Glomerular visceral epithelial cell (primary cell): ENCODE data around the gene PLSCR3.
A peak's percentile ranks its signal among the peaks of the same experiment; 100 is the strongest.
"Not testable (repeated sequence)": the region's sequence is repeated elsewhere in the genome, so short reads cannot be mapped to it uniquely, and the experiment has no call there.

Source experiments
- DNase-seq: peaks from one replicate; pipeline ENCODE4 v3.0.0-alpha.2; 2016; ENCODE audit errors: extremely low spot score

PLSCR3 gene

GRCh38 chr17:7380855-7381683 is 13.3 kb downstream of the PLSCR3 start, which contains the start of gene TNK1:
Gene TNK1 (plus strand): TSS chr17:7381089. CDS start chr17:7382927, 1,838 bp downstream.
- peak; percentile 58 for DNase-seq

- DNase-seq, result peak; percentile 15
These were observed 14.0 kb downstream of the PLSCR3 start for GRCh38 chr17:7380321-7380720.

- no peak for DNase-seq
These were observed 15.2 kb downstream of the PLSCR3 start for GRCh38 chr17:7379134-7379533.

GRCh38 chr17:7374353-7374752 is 20.0 kb downstream of the PLSCR3 start:
- no peak for DNase-seq

GRCh38 chr17:7370853-7371252 is 23.5 kb downstream of the PLSCR3 start:
- DNase-seq, result no peak

GRCh38 chr17:7369825-7370224 is 24.5 kb downstream of the PLSCR3 start:
- DNase-seq, result no peak

GRCh38 chr17:7368599-7368994 is 25.7 kb downstream of the PLSCR3 start:
- DNase-seq, result not testable (repeated sequence)

- no peak for DNase-seq
These were observed 26.3 kb downstream of the PLSCR3 start for GRCh38 chr17:7367918-7368598.

- no peak for DNase-seq
These were observed 27.2 kb downstream of the PLSCR3 start for GRCh38 chr17:7367083-7367482.

GRCh38 chr17:7365963-7366362 is 28.4 kb downstream of the PLSCR3 start:
- DNase-seq, result not testable (repeated sequence)

- DNase-seq, result no peak
These were observed 31.0 kb downstream of the PLSCR3 start for GRCh38 chr17:7363311-7363710.

- DNase-seq, result no peak
These were observed 32.4 kb downstream of the PLSCR3 start for GRCh38 chr17:7361906-7362305.

GRCh38 chr17:7357381-7357780 is 36.9 kb downstream of the PLSCR3 start:
- no peak for DNase-seq

- DNase-seq, result no peak
These were observed 37.6 kb downstream of the PLSCR3 start for GRCh38 chr17:7356756-7357155.

GRCh38 chr17:7356072-7356549 is 38.2 kb downstream of the PLSCR3 start:
- DNase-seq, result peak; percentile 75

GRCh38 chr17:7355573-7355972 is 38.8 kb downstream of the PLSCR3 start:
- no peak for DNase-seq

- peak; percentile 53 for DNase-seq
These were observed 39.3 kb downstream of the PLSCR3 start, which contains the start of gene TMEM95 for GRCh38 chr17:7355053-7355452. Gene TMEM95 (plus strand): TSS chr17:7355156. CDS start chr17:7355205, 49 bp downstream.

GRCh38 chr17:7354262-7354843 is 40.0 kb downstream of the PLSCR3 start:
- DNase-seq, result peak; percentile 44

- DNase-seq, result no peak
These were observed 41.3 kb downstream of the PLSCR3 start for GRCh38 chr17:7352910-7353635.

GRCh38 chr17:7352503-7352889 is 41.8 kb downstream of the PLSCR3 start:
- no peak for DNase-seq

- DNase-seq, result peak; percentile 95
These were observed 42.4 kb downstream of the PLSCR3 start, which contains the start of gene KCTD11 for GRCh38 chr17:7351665-7352502. Gene KCTD11 (plus strand): TSS chr17:7352162.
